Cardiac ventricle fibroblast (primary cell): ENCODE data around the gene CAPN3. TPM values are rescaled to one million over a fixed set of nuclear protein-coding genes. Genes with fewer than 3 reads are reported as not detected.

Experiments
- total RNA-seq: library from RNA; depleted of rRNA; stranded (reverse); fragments of >200 nt; gene quantifications from 2 replicates; pipeline ENCODE4 v1.2.3, GENCODE V29; 2015

Gene CAPN3
- 0.98 and 2.4 TPM in 2 replicates for total RNA-seq

GRCh38 chr15:42359249-42359648, at the start of gene CAPN3:
Gene CAPN3 (plus strand): TSS chr15:42359501. CDS start chr15:42359806, 305 bp downstream.

Other genes with a start within 250 kb of the CAPN3 start
- gene PLA2G4F, start 202.9 kb upstream of the CAPN3 start, total RNA-seq, result not detected in 2 replicates
- 62.2 and 63.1 TPM in 2 replicates for gene VPS39, start 151.2 kb upstream of the CAPN3 start, total RNA-seq
- gene GANC, start 86.3 kb upstream of the CAPN3 start, total RNA-seq, result 10.1 and 11.5 TPM in 2 replicates
- 26.3 and 30.2 TPM in 2 replicates for gene TMEM87A, start 86.1 kb upstream of the CAPN3 start, total RNA-seq
- 42.9 and 44.3 TPM in 2 replicates for gene ZNF106, start 131.6 kb downstream of the CAPN3 start, total RNA-seq
- gene SNAP23, start 136.1 kb downstream of the CAPN3 start, total RNA-seq, result 44.9 and 48.7 TPM in 2 replicates
- 6.5 and 7.8 TPM in 2 replicates for gene LRRC57, start 189.3 kb downstream of the CAPN3 start, total RNA-seq
- gene HAUS2, start 189.3 kb downstream of the CAPN3 start, total RNA-seq, result 8.7 and 26.6 TPM in 2 replicates
- gene STARD9, start 216.1 kb downstream of the CAPN3 start, total RNA-seq, result 1.8 and 2.4 TPM in 2 replicates